Dedifferentiated amniotic fluid mesenchymal stem cell (primary cell): ENCODE results near the gene CMTM8.
"Not testable (repeated sequence)": the region's sequence is repeated elsewhere in the genome, so short reads cannot be mapped to it uniquely, and the experiment has no call there.

Experiments
- DNase-seq: peaks from one replicate; pipeline ENCODE4 v3.0.0-alpha.2; 2016; ENCODE audit errors: extremely low spot score

The CMTM8 gene, protein sequence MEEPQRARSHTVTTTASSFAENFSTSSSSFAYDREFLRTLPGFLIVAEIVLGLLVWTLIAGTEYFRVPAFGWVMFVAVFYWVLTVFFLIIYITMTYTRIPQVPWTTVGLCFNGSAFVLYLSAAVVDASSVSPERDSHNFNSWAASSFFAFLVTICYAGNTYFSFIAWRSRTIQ

DNA sequence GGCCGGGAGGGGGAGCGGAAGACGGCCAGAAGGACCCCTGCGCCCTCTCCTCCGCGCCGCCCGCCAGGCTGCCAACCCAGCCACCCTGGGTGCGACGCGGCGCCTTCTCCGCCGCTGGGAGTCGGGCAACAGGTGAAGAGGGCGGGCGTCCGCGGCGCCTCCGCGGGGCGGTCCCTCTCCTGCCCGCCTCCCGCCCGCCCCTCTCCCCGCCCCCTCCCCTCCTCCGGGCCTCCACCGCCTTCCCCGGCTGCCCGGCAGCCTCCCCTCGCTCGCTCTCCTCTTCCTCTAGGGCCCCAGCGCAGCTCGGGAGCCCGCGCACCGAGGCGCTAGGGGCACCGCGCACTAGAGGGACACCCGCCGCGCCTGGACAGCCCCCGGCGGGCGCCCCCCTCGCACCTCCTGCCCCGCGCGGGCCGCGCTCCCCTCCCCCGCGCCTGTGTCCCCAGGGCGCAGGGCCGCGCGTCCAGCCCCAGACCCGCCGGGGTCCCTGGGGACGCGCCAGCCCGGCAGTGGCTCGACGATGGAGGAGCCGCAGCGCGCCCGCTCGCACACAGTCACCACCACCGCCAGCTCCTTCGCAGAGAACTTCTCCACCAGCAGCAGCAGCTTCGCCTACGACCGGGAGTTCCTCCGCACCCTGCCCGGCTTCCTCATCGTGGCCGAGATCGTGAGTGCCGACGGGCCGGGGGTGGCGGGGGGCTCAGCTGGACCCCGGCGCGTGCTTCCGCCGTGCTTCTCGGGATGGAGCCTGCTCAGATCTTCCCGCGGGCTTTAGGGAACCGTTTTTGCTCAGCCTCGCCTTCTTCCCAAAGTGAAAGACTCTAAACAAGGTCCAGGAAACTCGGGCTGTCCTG lies at the start of gene CMTM8:
Gene CMTM8, plus strand, starts transcription at position 228 of the 854 bp plus-strand sequence. Its CDS starts 293 bp downstream, at position 521.
- peak; percentile 30 for DNase-seq

- no peak for DNase-seq
These were observed 48.8 kb upstream of the CMTM8 start for GRCh38 chr3:32189693-32190092.

- not testable (repeated sequence) for DNase-seq
These were observed 47.9 kb upstream of the CMTM8 start for GRCh38 chr3:32190556-32190955.

DNA sequence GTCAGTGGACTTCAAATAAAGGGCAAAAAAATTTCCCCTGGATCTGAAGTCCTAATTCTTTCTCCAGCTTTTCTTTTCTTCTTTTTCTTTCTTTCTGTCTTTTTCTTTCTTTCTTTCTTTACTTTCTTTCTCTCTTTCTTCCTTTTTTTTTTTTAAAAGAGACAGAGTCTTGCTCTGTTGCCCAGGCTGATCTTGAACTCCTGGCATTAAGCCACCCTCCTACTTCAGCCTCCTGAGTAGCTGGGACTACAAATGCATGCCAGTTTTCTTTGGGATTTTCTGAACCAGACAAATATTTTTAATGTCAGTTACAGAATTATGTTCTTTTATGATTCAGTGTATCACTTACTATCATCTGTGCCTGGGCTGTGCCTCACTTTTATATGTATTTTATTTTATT lies 45.4 kb upstream of the CMTM8 start:
- DNase-seq = no peak

DNA sequence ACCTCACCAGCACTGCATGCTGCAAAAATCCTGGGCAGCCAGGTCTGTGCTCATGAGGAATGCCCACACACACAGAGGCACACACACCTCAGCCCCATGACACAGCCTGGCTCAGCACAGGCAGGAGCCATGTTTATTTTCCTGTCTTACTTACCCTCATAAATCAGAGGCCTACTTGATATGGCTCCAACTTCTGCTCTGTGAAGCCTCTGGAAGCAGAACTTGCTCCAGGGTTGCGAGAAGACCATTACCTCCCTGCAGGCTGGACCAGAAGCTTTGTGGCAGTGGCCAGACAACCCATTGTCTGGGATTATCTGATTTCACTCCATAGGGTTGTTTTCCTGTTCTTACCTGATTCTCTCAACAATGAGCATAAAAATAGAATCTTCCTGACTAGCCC lies 43.8 kb upstream of the CMTM8 start:
- no peak for DNase-seq

DNA sequence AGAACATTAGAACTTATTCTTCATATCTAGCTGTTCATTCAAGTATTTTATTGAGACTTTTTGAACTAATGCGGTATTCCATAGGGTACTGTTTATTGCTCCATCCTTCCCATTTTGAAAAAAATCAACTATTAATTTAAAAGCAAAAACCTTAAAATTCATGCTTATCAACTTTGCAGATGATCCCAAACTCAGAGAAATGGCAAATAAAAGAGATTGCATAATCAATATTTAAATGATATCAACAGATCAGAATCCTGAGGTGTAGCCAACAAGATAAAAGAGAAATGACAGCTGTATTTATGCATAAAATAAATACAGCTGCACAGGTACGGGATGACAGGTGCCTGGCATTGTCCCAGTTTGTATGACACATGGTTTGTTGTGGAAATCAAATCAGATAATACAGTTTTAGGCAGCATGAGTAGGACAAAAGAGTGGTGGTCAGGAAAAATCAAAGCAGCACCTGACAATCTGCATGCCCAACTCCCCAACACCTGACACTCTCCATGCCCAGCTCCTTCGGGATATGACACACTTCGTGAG lies 42.4 kb upstream of the CMTM8 start:
- DNase-seq = no peak

- no peak for DNase-seq
These were observed 40.5 kb upstream of the CMTM8 start for GRCh38 chr3:32197991-32198390.

GRCh38 chr3:32198714-32199113 lies 39.8 kb upstream of the CMTM8 start:
- DNase-seq = no peak

GRCh38 chr3:32200490-32200889 lies 38.0 kb upstream of the CMTM8 start:
- no peak for DNase-seq

DNA sequence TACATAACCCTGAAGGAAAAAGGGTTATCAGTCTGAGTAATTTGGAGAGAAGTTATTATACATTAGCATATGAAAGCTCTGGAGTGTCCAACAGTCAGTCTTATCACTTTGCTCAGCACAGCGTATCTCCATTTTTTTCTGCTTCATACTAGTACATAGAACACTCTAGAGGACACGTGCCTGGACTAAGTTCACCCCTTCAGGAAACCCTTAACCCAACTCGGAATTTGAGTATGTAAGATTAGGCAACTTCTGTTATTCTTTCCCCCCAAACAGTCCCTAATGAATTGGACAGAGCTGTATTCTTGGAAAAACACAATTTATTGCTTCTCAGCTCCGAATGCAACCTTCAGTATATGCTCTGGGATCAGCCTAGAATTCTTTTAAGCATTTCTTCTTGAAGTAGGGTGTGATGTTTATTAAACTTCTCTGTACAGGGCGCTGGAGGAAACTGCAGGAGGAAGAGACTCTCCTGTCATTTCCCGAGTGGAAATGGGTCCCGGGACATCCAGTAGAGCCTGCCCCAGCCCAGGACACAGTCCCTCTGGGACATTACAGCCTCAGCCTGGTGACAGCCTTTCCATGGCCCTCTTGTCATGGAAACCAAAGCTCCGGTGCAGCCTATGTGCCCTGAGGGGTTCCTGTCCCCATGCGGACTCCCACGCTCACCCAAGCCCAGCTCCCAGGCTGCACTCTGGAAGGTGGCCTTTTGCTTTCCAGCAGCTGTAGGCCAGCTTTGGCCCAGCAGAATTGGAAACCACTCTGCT lies 37.3 kb upstream of the CMTM8 start:
- DNase-seq = no peak

DNA sequence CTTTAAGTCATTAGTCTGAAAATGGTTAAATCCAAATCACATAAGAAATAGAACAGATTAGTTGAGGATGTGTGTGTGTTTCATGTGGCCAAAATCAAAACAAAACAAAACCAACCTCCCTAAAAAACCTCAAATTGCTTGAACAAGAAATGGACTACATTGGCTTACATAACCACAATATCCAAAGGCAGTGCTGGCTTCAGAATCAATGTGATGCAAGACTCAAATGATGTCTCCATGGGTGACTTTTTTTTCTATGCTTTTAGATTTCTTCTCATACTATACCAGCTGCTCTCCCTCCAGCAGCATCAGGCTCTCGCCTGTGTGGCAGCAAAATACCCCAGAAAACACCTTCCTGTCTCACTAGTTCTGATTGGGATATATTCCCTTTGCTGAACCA lies 36.0 kb upstream of the CMTM8 start:
- DNase-seq = no peak

DNA sequence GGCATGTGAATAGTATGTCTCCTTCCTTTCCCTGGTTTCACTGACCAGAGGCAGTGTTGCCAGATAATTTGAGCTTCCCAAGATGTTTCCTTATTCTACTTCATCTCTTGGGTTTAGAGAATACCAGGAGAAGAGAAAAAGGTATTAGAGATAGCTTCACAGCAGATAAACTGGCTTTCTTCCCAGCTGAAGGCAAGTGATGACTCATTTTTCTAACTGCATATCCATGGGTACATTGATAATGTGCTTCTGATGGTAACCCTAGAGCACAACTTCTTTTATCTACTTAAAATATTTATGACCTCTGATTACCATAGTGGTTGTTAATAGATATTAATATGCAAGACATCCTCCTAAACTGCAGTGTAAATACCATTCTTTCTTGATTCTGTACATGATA lies 34.6 kb upstream of the CMTM8 start:
- DNase-seq = no peak

- DNase-seq = no peak
These were observed 30.0 kb upstream of the CMTM8 start for GRCh38 chr3:32208447-32208846.

- no peak for DNase-seq
These were observed 23.3 kb upstream of the CMTM8 start for GRCh38 chr3:32215185-32215584.

- no peak for DNase-seq
These were observed 22.2 kb upstream of the CMTM8 start for GRCh38 chr3:32216172-32216783.

DNA sequence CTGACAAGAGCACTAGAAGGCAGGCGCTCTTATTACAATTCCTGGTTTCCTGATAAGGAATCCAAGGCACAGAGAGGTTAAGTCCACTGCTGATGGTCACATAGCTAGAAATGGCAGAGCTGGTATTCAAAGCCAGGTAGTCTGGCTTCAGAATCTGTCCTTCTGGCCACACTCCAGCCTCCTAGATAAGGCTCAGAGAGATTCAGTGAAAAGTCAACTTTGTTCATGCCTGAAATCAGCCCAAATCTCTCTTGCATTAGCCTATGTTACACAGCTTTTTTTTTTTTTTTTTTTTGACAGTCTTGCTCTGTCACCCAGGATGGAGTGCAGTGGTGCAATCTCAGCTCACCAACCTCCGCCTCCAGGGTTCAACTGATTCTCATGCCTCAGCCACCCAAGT lies 21.1 kb upstream of the CMTM8 start:
- no peak for DNase-seq

DNA sequence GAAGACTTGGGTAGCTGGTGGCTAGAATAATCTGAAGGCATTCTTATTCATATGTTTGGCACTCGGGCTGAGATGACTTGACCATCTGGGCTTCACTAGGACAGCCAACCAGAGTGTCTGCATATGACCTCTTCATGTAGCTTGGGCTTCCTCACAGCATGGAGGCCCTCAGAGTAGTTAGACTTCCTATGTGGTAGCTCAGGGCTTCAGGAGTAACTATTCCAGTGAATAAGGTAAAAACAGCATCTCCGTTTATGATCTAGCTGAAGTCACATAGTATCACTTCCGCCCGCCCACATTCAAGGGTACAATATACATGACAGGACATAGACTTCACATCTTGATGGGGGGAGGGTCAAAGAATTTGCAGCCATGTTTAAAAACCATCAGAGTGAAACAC lies 18.9 kb upstream of the CMTM8 start:
- DNase-seq = no peak

GRCh38 chr3:32220006-32220405 lies 18.5 kb upstream of the CMTM8 start:
- DNase-seq = no peak

GRCh38 chr3:32222950-32223349 lies 15.5 kb upstream of the CMTM8 start:
- DNase-seq = no peak

- DNase-seq = no peak
These were observed 14.4 kb upstream of the CMTM8 start for GRCh38 chr3:32224016-32224516.

DNA sequence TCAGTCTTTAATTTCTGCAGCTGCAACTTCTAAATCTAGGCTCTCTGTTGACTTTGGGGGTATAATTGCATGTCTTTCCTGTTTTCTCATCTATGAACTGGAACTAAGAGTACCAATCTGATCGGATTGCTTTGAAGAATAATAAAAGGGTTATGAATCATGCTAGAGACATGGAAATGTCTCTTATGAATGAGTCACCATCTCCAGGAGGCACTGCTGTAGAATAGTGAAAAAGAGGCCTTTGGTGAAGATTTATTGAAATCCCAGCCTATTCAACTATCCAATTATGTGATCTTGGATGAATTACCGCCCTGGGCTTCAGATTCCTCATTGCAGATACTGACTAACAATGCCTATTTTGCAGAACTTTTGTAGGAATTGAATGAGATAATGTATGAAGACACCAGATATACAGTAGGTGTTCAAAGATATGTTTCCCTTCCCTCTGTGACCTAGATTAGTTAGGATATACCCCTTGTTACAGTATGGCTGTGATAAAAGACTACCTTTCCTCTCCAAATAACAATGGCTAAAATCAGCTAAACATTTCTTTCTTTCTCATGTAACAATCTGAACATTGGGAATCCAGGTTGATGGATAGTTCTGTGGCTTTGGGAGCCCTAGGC lies 11.5 kb upstream of the CMTM8 start:
- no peak for DNase-seq
